Trophoblast cell (in vitro differentiated cells and primary cell): ENCODE results near the gene MTMR4.

ENCODE experiments used
- DNase-seq, 2 donors: peaks; one replicate each; pipeline ENCODE4 v3.0.0-alpha.2; 2016
- H2AFZ ChIP-seq: 2 replicates; pipeline ENCODE4 v1.6.1; 2013; ENCODE audit warnings: low read length, moderate library complexity, mild to moderate bottlenecking; ENCODE audit not compliant: insufficient read depth, poor library complexity
- H2AK5ac ChIP-seq: 2 replicates; pipeline ENCODE4 v1.6.1; 2013; ENCODE audit warnings: mild to moderate bottlenecking, low read length
- H2BK120ac ChIP-seq: 2 replicates; pipeline ENCODE4 v1.6.1; 2013; ENCODE audit warnings: low read length, mild to moderate bottlenecking, moderate library complexity; ENCODE audit not compliant: insufficient read depth, poor library complexity
- H2BK12ac ChIP-seq: 2 replicates; pipeline ENCODE4 v1.6.1; 2013; ENCODE audit warnings: mild to moderate bottlenecking, low read length, moderate library complexity
- H2BK5ac ChIP-seq: 2 replicates; pipeline ENCODE4 v1.6.1; 2013; ENCODE audit warnings: low read length, low read depth, moderate library complexity, mild to moderate bottlenecking; ENCODE audit not compliant: poor library complexity
- H3K14ac ChIP-seq: 2 replicates; pipeline ENCODE4 v1.6.1; 2013; ENCODE audit warnings: mild to moderate bottlenecking, low read length
- H3K18ac ChIP-seq: 2 replicates; pipeline ENCODE4 v1.6.1; 2013; ENCODE audit warnings: mild to moderate bottlenecking, low read length
- H3K23ac ChIP-seq: 2 replicates; pipeline ENCODE4 v1.6.1; 2013; ENCODE audit warnings: low read length
- H3K27ac ChIP-seq: 2 replicates; pipeline ENCODE4 v1.5.1; 2013; ENCODE audit warnings: low read depth, mild to moderate bottlenecking, inconsistent platforms, low read length, moderate library complexity
- H3K27me3 ChIP-seq: 2 replicates; pipeline ENCODE4 v1.6.1; 2013; ENCODE audit warnings: inconsistent platforms, mild to moderate bottlenecking, low read length, moderate library complexity; ENCODE audit not compliant: insufficient read depth
- H3K36me3 ChIP-seq, 2 experiments: 1 replicate in 1 of 2; 2 replicates in 1 of 2; pipeline ENCODE4 v1.6.1; 2013; ENCODE audit warnings: low read length in 2 of 2, mild to moderate bottlenecking in 2 of 2, moderate library complexity in 1 of 2; ENCODE audit not compliant: insufficient read depth in 2 of 2, control insufficient read depth in 1 of 2
- H3K4ac ChIP-seq: 2 replicates; pipeline ENCODE4 v1.6.1; 2013; ENCODE audit warnings: low read depth, mild to moderate bottlenecking, low read length, moderate library complexity
- H3K4me1 ChIP-seq, 2 experiments: 1 replicate in 1 of 2; 2 replicates in 1 of 2; pipeline ENCODE4 v1.6.1; 2013; ENCODE audit warnings: low read length in 2 of 2, mild to moderate bottlenecking in 2 of 2, moderate library complexity in 1 of 2; ENCODE audit not compliant: insufficient read depth in 2 of 2, control insufficient read depth in 1 of 2
- H3K4me2 ChIP-seq: 2 replicates; pipeline ENCODE4 v1.6.1; 2013; ENCODE audit warnings: inconsistent platforms, mild to moderate bottlenecking, low read length, moderate library complexity
- H3K4me3 ChIP-seq: 2 replicates; pipeline ENCODE4 v1.5.1; 2013; ENCODE audit warnings: mild to moderate bottlenecking, low read depth, low read length, inconsistent platforms
- H3K79me1 ChIP-seq: one replicate; pipeline ENCODE4 v1.6.1; 2013; ENCODE audit warnings: low read length
- H3K79me2 ChIP-seq: 2 replicates; pipeline ENCODE4 v1.6.1; 2013; ENCODE audit warnings: low read length, mild to moderate bottlenecking; ENCODE audit not compliant: control insufficient read depth, insufficient read depth, poor library complexity
- H3K9ac ChIP-seq: 2 replicates; pipeline ENCODE4 v1.6.1; 2013; ENCODE audit warnings: mild to moderate bottlenecking, low read length
- H3K9me3 ChIP-seq: 2 replicates; pipeline ENCODE4 v1.6.1; 2013; ENCODE audit warnings: low read depth, mild to moderate bottlenecking, control low read depth, inconsistent platforms, low read length; ENCODE audit not compliant: insufficient read depth
- H4K12ac ChIP-seq: 2 replicates; pipeline ENCODE4 v1.6.1; 2013; ENCODE audit warnings: low read depth, mild to moderate bottlenecking, low read length, moderate library complexity
- H4K8ac ChIP-seq: 2 replicates; pipeline ENCODE4 v1.6.1; 2013; ENCODE audit warnings: low read depth, mild to moderate bottlenecking, low read length, moderate library complexity
- H4K91ac ChIP-seq: one replicate; pipeline ENCODE4 v1.6.1; 2013; ENCODE audit warnings: low read depth, mild to moderate bottlenecking, low read length, moderate library complexity
- WGBS: extraction: QIAGEN DNeasy Blood & Tissue Kit; methylation state at CpG from one replicate; pipeline ENCODE4 v1.1.7; 2013; ENCODE audit warnings: missing lambda C conversion rate; ENCODE audit not compliant: insufficient read length, insufficient coverage; ENCODE audit errors: extremely low coverage; 5-methylcytosine and 5-hydroxymethylcytosine counted together

MTMR4 gene

DNA sequence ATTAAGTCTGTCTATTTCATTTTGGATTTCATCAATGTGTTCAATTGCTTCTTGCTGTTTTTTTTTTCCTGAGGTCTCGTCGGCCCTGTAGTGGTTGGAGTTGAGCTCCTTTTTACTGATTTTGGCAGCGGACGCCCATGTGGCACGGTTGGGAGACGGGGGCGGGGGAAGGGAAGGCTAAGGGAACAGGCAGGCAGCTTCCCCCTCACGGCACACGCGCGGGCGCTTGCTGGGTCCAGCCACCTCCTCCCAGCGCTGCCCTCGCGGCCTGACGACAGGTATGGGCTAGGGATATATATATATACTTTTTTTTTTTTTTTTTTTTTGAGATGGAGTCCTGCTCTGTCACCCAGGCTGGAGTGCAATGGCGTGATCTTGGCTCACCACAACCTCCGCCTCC is 37.6 kb downstream of the MTMR4 start:
- Histone ChIP-seq H2AK5ac (no peak overlapping the region), H3K9ac (no peak overlapping the region), H3K9me3 (no peaks in the 10 kb centered on the region), H2AFZ (no peak overlapping the region), H2BK5ac (no peak overlapping the region), H4K91ac (no peak overlapping the region), H3K4ac (no peak overlapping the region), H3K27me3 (no peaks in the 10 kb centered on the region), H4K12ac (no peak overlapping the region), H3K27ac (no peak overlapping the region), H3K14ac (no peak overlapping the region), H3K23ac (no peak overlapping the region), H3K18ac (no peak overlapping the region), H2BK120ac (no peak overlapping the region), H3K4me1 (no peaks in the 10 kb centered on the region), H3K79me1 (no peaks in the 10 kb centered on the region), H3K4me2 (no peak overlapping the region), H2BK12ac (no peak overlapping the region), H3K79me2 (no peaks in the 10 kb centered on the region), H3K4me3 (no peak overlapping the region), H3K36me3 (no peaks in the 10 kb centered on the region), H4K8ac (no peak overlapping the region)
- DNase-seq, result no peak
- no CpG with 5 or more reads among the region's 18 CpGs for WGBS

DNA sequence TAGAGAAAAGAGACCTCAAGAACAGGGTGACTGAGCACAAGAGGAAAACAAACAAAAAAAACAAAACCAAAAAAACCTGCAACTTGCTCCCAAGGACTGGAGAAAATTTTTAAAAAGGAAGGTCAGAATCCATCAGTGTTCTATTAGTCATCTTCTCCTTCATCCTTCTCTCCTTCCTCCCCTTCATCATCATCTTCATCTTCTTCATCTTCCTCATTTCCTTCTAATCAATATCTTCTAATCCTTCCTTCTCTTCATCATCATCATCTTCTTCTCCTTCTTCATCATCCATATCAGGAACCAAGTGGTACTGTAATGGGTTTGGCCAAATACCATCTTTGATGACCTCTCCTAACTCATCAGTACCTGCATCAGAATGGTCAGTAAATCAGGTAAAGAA is 38.5 kb downstream of the MTMR4 start:
- no peak for DNase-seq
- Histone ChIP-seq H3K9me3 (no peaks in the 10 kb centered on the region), H2AFZ (no peak overlapping the region), H4K8ac (no peak overlapping the region), H2BK12ac (no peak overlapping the region), H3K4me2 (no peak overlapping the region), H3K4ac (no peak overlapping the region), H4K91ac (no peak overlapping the region), H2AK5ac (no peak overlapping the region), H3K9ac (no peak overlapping the region), H3K23ac (no peak overlapping the region), H3K79me1 (no peaks in the 10 kb centered on the region), H3K79me2 (no peaks in the 10 kb centered on the region), H3K18ac (no peak overlapping the region), H3K4me3 (no peak overlapping the region), H2BK5ac (no peak overlapping the region), H4K12ac (no peak overlapping the region), H3K27ac (no peak overlapping the region), H2BK120ac (no peak overlapping the region), H3K27me3 (no peaks in the 10 kb centered on the region), H3K4me1 (no peaks in the 10 kb centered on the region), H3K14ac (no peak overlapping the region), H3K36me3 (no peaks in the 10 kb centered on the region)

DNA sequence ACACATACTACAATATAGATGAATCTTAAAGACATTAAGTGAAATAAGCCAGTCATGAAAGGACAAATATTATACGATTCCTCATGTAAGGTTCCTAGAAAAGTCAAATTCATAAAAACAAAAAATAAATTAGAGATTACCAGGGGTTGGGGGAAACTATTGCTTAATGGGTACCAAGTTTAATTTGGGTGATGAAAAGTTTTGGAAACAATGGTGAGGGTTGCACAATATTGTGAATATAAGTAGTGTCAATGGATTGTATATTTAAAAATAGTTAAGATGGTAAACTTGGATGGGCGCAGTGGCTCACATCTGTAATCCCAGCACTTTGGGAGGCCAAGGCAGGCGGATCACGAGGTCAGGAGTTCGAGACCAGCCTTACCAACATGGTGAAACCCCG is 44.1 kb downstream of the MTMR4 start:
- no peaks in the 10 kb centered on the region for H3K4me1 ChIP-seq
- no peak overlapping the region for H4K12ac ChIP-seq
- no peak overlapping the region for H3K9ac ChIP-seq
- H4K8ac ChIP-seq, result no peak overlapping the region
- no CpG with 5 or more reads among the region's 6 CpGs for WGBS
- no peak overlapping the region for H4K91ac ChIP-seq
- H3K4me2 ChIP-seq, result no peak overlapping the region
- H3K27me3 ChIP-seq, result no peaks in the 10 kb centered on the region
- H3K14ac ChIP-seq, result no peak overlapping the region
- H3K18ac ChIP-seq, result no peak overlapping the region
- H3K36me3 ChIP-seq, result no peaks in the 10 kb centered on the region
- no peaks in the 10 kb centered on the region for H3K79me2 ChIP-seq
- no peak for DNase-seq
- no peak overlapping the region for H2AK5ac ChIP-seq
- no peak overlapping the region for H2BK12ac ChIP-seq
- H2BK120ac ChIP-seq, result no peak overlapping the region
- H3K23ac ChIP-seq, result no peak overlapping the region
- no peak overlapping the region for H2AFZ ChIP-seq
- no peaks in the 10 kb centered on the region for H3K79me1 ChIP-seq
- H3K9me3 ChIP-seq, result no peaks in the 10 kb centered on the region
- H3K4ac ChIP-seq, result no peak overlapping the region
- H3K27ac ChIP-seq, result no peak overlapping the region
- no peak overlapping the region for H3K4me3 ChIP-seq
- H2BK5ac ChIP-seq, result no peak overlapping the region

GRCh38 chr17:58468944-58469343 is 45.5 kb downstream of the MTMR4 start:
- Histone ChIP-seq H2AK5ac (no peak overlapping the region), H2BK120ac (no peak overlapping the region), H3K4me2 (no peak overlapping the region), H3K18ac (no peak overlapping the region), H3K27me3 (no peaks in the 10 kb centered on the region), H3K9ac (no peak overlapping the region), H2AFZ (no peak overlapping the region), H3K79me2 (no peaks in the 10 kb centered on the region), H3K14ac (no peak overlapping the region), H3K27ac (no peak overlapping the region), H3K4me3 (no peak overlapping the region), H2BK5ac (no peak overlapping the region), H3K4me1 (no peaks in the 10 kb centered on the region), H4K12ac (no peak overlapping the region), H3K23ac (no peak overlapping the region), H2BK12ac (no peak overlapping the region), H3K79me1 (no peaks in the 10 kb centered on the region), H4K91ac (no peak overlapping the region), H3K36me3 (no peaks in the 10 kb centered on the region), H3K9me3 (no peaks in the 10 kb centered on the region), H4K8ac (no peak overlapping the region), H3K4ac (no peak overlapping the region)
- DNase-seq, result no peak
- WGBS, result no CpG with 5 or more reads among the region's 3 CpGs

DNA sequence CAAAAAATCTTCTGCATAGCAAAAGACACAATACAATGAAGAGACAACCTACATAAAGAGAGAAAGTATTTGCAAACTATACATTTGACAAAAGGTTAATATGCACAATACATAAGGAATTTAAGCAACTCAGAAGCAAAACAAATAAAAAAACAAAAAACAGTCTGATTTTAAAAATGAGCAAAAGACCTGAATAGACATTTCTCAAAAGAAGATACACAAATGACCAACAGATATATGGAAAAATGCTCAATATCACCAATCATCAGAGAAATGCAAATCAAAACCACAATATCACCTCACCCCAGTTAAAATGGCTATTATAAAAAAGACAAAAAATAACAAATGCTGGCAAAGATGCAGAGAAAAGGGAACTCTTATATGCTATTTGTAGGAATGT is 58.9 kb downstream of the MTMR4 start:
- no peak overlapping the region for H3K23ac ChIP-seq
- no peak overlapping the region for H3K9ac ChIP-seq
- no peak overlapping the region for H3K14ac ChIP-seq
- no peak overlapping the region for H3K18ac ChIP-seq
- H3K4ac ChIP-seq, result no peak overlapping the region
- no peak overlapping the region for H3K4me3 ChIP-seq
- H3K4me1 ChIP-seq, result no peaks in the 10 kb centered on the region
- H3K4me2 ChIP-seq, result no peak overlapping the region
- H4K8ac ChIP-seq, result no peak overlapping the region
- no peak overlapping the region for H3K27ac ChIP-seq
- no peaks in the 10 kb centered on the region for H3K27me3 ChIP-seq
- no peak overlapping the region for H4K91ac ChIP-seq
- no peak overlapping the region for H2BK5ac ChIP-seq
- no peaks in the 10 kb centered on the region for H3K9me3 ChIP-seq
- H2BK12ac ChIP-seq, result no peak overlapping the region
- no peaks in the 10 kb centered on the region for H3K79me1 ChIP-seq
- no peak overlapping the region for H2AFZ ChIP-seq
- H3K79me2 ChIP-seq, result no peaks in the 10 kb centered on the region
- H2AK5ac ChIP-seq, result no peak overlapping the region
- H2BK120ac ChIP-seq, result no peak overlapping the region
- no peak for DNase-seq
- no peak overlapping the region for H4K12ac ChIP-seq
- no peaks in the 10 kb centered on the region for H3K36me3 ChIP-seq
